GM12874 (cell line): ENCODE results near the gene FIG4.

ENCODE experiments used
- TF ChIP-seq, protein P1 (sequence below): IDR thresholded peaks from 2 replicates; pipeline ENCODE4 v1.5.1; 2011; ENCODE audit warnings: low read depth, mild to moderate bottlenecking, control low read depth, low read length, moderate library complexity; ENCODE audit not compliant: insufficient read depth

The FIG4 gene

DNA sequence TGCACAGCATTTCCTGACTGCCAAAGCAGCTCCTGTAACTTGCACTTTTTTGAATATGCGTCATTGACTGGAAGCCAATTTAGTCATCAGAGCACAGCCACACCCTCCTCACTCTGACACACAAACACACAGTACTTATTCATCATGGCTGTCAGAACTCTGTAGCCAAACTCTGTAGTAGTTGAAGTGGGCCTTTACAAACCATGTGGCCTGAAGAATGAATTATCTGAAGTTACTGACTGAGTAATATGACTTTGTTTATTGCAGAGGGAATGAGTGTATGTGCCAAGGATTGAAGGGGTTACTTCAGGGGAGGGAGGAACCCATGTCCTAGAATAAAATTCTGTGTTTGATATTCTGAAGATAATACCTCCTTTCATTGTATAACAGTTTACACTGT lies 102.7 kb downstream of the FIG4 start:
- TF ChIP-seq, protein P1, sequence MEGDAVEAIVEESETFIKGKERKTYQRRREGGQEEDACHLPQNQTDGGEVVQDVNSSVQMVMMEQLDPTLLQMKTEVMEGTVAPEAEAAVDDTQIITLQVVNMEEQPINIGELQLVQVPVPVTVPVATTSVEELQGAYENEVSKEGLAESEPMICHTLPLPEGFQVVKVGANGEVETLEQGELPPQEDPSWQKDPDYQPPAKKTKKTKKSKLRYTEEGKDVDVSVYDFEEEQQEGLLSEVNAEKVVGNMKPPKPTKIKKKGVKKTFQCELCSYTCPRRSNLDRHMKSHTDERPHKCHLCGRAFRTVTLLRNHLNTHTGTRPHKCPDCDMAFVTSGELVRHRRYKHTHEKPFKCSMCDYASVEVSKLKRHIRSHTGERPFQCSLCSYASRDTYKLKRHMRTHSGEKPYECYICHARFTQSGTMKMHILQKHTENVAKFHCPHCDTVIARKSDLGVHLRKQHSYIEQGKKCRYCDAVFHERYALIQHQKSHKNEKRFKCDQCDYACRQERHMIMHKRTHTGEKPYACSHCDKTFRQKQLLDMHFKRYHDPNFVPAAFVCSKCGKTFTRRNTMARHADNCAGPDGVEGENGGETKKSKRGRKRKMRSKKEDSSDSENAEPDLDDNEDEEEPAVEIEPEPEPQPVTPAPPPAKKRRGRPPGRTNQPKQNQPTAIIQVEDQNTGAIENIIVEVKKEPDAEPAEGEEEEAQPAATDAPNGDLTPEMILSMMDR, result no peak

DNA sequence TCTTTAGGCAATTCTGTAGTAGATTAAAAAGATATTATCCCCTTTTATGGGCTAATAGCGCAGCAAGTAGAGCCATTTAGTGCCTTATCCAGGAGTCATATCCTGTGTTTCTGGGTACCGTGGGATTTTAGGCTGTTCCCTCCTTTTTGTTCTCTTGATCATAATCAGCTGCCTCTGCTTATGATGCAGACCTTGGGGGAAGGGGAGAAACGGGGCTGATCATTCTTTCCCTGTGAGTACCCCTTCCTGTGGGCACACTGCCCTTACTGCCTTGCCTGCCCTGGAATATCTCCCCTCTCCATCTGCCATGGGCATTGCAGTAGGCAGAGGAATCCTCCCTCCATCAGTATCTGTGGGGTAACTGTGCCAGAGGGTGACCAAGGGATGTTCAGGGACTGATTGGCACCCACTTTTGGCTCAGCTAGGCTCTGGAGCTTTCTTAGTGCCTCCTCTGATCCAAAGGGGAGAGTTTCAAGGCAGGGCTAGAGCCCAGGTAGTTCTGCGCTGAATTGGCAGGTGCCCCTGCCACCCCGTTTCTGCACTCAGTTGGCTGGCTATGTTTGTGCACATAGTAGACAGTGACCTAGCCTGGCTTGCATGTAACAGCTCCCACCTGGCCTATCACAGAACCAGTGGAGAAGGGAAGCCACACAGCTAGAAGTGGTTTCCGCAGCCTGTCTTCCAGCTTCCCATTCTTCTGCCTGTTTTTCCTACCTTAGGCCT lies 103.3 kb downstream of the FIG4 start:
- TF ChIP-seq, protein P1, result no peak

DNA sequence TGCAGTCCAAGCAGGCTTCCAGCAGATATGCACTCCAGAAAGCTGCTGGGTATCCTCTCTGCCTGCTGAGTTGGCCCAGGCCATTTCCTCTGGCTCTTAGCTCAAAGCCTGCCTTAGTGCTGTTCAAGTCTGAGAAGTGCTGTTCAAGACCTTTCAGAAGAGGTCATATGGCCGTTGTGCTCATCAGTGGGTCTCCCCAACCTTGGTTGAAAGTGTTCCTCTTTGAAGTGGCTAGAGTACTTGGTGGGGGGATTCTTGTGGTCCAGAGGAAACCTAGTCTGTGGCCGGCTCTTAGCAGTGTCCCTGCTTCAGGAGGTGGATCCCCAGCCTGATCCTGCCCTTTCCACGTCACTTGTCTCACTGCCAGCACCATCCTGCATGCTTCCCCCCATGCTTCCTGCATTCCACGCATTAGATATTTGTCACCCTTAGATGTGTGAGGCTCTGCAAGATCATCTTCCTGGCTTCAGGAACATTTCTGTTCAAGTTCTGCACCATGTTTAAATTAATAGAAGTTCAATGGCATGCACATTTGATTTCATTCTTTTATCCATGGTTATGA lies 105.0 kb downstream of the FIG4 start:
- TF ChIP-seq, protein P1, result no peak

DNA sequence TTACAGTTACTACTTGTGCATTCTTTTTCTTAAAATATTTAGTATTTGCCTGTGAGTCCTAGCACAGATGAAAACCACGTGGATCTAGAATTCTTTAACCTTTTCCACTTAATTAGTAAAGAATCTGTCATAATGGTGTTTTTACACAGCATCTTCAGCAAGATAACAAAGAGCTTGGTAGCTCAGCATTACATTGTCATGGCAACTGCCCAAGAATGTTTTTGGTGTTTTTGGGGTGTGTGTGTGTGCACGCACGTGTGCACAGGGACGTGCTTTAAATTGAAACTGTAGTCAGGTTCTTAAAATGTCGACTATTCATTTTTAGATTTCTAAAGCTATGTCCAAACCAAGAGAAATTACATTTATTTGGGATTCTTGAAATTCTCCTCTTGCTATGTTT lies 108.0 kb downstream of the FIG4 start:
- TF ChIP-seq, protein P1, result no peak

DNA sequence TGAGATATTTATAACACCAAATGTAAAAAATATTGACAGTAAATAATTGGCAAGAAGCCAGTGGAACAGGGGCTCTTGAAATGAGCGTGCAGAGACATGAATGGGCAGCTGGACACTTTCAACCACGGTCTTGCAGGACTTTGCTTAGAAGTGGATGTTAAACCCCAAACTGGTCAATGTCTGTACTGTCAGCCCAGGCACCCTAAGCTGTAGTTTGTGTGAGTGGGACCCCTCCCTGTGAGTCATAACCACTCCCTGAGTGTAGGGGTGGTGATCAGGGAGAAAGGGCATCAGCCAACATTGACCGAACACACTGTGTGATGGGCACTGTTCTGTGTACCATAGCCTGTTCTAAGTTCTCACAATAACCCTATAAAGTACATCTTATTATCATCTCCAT lies 108.6 kb downstream of the FIG4 start:
- TF ChIP-seq, protein P1, result no peak

DNA sequence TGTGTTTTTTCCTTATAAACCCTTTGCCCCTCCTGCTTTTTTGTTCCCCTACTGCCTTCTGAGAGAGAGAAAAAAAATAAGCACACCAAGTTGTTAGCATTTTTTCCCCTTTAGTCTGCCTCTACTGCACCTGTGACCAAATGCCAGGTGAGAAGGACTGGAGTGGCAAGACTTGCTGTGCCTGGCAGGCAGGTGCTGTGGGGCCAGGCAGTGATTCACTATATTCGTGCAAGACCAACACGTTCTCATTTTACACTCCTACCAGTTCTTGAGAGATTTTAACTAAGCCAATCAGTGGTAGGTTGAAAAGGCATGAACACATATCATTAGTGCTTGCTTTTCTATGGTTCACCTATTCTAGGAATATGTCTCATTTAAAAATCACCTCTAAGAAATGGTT lies 109.7 kb downstream of the FIG4 start:
- TF ChIP-seq, protein P1, result no peak

DNA sequence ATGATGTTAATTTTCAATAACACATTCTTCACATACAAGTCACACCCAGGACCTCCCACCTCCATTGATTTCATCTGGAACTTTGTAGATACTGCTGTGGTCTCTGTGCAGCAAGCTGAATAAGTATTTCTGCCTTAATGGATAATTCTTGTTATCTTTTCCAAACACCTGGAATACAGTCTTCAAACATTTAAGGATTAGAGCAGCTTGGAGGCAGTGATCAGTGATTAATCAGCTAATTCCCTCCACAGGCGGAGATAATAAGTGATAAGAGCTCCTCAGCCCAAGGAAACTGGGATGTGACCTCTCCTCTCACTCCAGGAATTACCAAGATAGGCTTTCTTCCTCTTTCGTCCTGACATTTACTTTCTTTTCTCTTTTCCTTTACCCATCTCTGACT lies 110.7 kb downstream of the FIG4 start:
- TF ChIP-seq, protein P1, result no peak
